ENCODE measurements around the gene FCN3. TPM values are rescaled to one million over a fixed set of nuclear protein-coding genes. Genes with fewer than 3 reads are reported as not detected.

Gene FCN3
- total RNA-seq, 1 experiment from 2014 or later: 0.22 TPM

DNA sequence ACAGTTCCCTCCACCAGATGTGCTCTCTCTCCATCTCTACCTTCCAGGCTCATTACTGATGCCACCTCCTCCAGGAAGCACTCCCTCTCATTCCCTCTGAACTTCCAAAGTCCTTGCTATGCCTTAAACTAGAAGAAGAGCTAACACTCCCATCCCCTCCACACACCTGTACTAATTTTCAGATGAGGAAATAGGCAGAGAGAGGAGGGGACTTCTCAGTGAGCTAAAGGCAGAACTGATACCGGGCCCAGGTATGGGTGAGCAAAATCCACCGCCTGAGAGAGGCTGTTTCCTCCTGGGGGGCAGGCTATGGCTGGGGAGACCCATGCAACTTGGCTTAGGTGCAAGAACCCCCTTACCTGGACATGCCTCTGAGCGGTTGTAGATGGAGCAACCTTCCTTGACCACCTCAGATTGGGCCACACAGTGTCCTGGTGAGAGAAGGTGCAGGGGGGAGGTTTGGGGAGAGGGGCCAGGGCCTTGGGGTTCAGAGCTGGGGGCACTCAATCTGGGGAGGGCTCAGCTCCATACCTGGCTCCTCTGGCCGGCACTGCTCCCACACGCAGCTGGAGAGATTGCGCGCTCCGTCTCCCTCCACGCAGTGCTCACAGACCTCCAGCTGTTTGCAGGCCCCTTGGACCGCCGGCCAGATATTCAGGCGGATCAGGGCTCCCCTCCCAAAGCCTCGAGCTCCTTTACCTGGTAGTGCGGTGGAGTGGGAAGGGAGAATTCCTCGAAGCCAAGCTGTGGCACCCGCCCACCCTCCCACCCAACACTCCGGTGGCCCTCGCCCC lies 7.5 kb upstream of the FCN3 start:
- Histone ChIP-seq H4K20me1 (ENCODE audit: control insufficient read depth, insufficient read depth, insufficient read length) (no peaks in the 10 kb centered on the region), H3T11ph (ENCODE audit: low read length) (no peak overlapping the region), H3K79me2 (ENCODE audit: insufficient read depth, low read length) (no peaks in the 10 kb centered on the region), H2BK12ac (ENCODE audit: insufficient read length, low read depth, low read length) (no peak overlapping the region), H3K14ac (ENCODE audit: insufficient read depth, low read length) (no peak overlapping the region), H3K4ac (ENCODE audit: low read depth, low read length) (no peak overlapping the region), H2BK5ac (ENCODE audit: insufficient read length, low read length) (no peak overlapping the region), H3K9ac (ENCODE audit: extremely low read depth, insufficient read length, low read length) (no peak overlapping the region), H2BK15ac (ENCODE audit: low read depth, low read length) (no peak overlapping the region), H2AK5ac (ENCODE audit: insufficient read length, low read length) (no peak overlapping the region), H4K91ac (ENCODE audit: insufficient read length, low read depth, low read length) (no peak overlapping the region), H4K8ac (replicated peaks; ENCODE audit: insufficient read length, low read depth, low read length) (no peak overlapping the region), H2BK20ac (ENCODE audit: low read depth, low read length, poor library complexity, severe bottlenecking) (no peak overlapping the region), H3K4me2 (ENCODE audit: insufficient read depth, insufficient read length, low read length) (peak overlapping the region; percentile 57), H3K56ac (ENCODE audit: insufficient read length, low read depth, low read length) (no peak overlapping the region), H3K4me1 (ENCODE audit: insufficient read depth, low read length) (no peaks in the 10 kb centered on the region; the same call in 1 of the 2 replicates), H3K9me3 (ENCODE audit: control insufficient read depth, low read depth, low read length) (no peaks in the 10 kb centered on the region), H4K5ac (ENCODE audit: insufficient read length, low read depth, low read length) (no peak overlapping the region), H2AFZ (ENCODE audit: low read length) (no peak overlapping the region), H2BK120ac (ENCODE audit: low read depth, low read length, poor library complexity, severe bottlenecking) (no peak overlapping the region), H3K23ac (ENCODE audit: insufficient read length, low read depth, low read length) (no peak overlapping the region), H3K27ac (ENCODE audit: insufficient read length, low read depth, low read length) (no peak overlapping the region), H3K23me2 (ENCODE audit: insufficient read length, low read depth, low read length, poor library complexity, severe bottlenecking) (peaks cover 6% of the 10 kb centered on the region), H3K18ac (ENCODE audit: insufficient read length, low read depth, low read length) (no peak overlapping the region), H3K27me3 (ENCODE audit: insufficient read depth, low read length) (no peaks in the 10 kb centered on the region), H3K79me1 (ENCODE audit: insufficient read depth, low read depth, low read length, poor library complexity, severe bottlenecking) (no peaks in the 10 kb centered on the region)
- no CpG with 5 or more reads among the region's 18 CpGs for WGBS (ENCODE audit: extremely low coverage, insufficient read length, low lambda C conversion rate)
- Mint-ChIP-seq H3K36me3 (ENCODE audit: insufficient read depth in 1 of 3, low read depth in 3 of 3) (no peaks in the 10 kb centered on the region; a peak in 1 of 7 replicates), H3K9me3 (no peaks in the 10 kb centered on the region; a peak in 1 of 5 replicates), H3K27ac (no peak overlapping the region), H3K4me3 (peak overlapping the region; percentile 55 to 77; a peak in 3 of 5 replicates), H3K4me1 (peaks cover 8 to 17% of the 10 kb centered on the region in 2 experiments), H3K27me3 (ENCODE audit: low read depth) (peaks cover 25% of the 10 kb centered on the region)
- no peak for TF ChIP-seq CTCF (conservative IDR thresholded peaks at IDR 0.05)
- no peak for DNase-seq

Data from H9 (cell line).